ENCODE results near the gene SH3GLB1.

- TF ChIP-seq CTCF (IDR thresholded peaks at IDR 0.05; ENCODE audit: insufficient read depth, low read depth, low read length) (no peak), EZH2 (IDR thresholded peaks at IDR 0.05; ENCODE audit: insufficient read depth, low read length) (no peak)
These were observed 55.8 kb downstream of the SH3GLB1 start for GRCh38 chr1:86760199-86760598.
